Hepatocyte (in vitro differentiated cells): ENCODE measurements around the gene CEP55.

Experiments
- EZH2 ChIP-seq: fragments of 200-600 bp; sonication (generic); IDR thresholded peaks from 2 replicates; pipeline ENCODE4 v1.6.1; 2016; ENCODE audit warnings: antibody characterized with exemption, mild to moderate bottlenecking, borderline replicate concordance
- EZH2phosphoT487 ChIP-seq: fragments of 200-600 bp; sonication (generic); IDR thresholded peaks from one replicate; pipeline ENCODE4 v1.6.1; 2018; ENCODE audit warnings: antibody characterized with exemption, mild to moderate bottlenecking, low read depth, moderate library complexity; ENCODE audit not compliant: unreplicated experiment, severe bottlenecking
- TF ChIP-seq, protein P1 (sequence below): fragments of 200-600 bp; sonication (generic); IDR thresholded peaks from 2 replicates; pipeline ENCODE4 v1.5.1; 2016; ENCODE audit warnings: antibody characterized with exemption, mild to moderate bottlenecking; ENCODE audit not compliant: poor library complexity

DNA sequence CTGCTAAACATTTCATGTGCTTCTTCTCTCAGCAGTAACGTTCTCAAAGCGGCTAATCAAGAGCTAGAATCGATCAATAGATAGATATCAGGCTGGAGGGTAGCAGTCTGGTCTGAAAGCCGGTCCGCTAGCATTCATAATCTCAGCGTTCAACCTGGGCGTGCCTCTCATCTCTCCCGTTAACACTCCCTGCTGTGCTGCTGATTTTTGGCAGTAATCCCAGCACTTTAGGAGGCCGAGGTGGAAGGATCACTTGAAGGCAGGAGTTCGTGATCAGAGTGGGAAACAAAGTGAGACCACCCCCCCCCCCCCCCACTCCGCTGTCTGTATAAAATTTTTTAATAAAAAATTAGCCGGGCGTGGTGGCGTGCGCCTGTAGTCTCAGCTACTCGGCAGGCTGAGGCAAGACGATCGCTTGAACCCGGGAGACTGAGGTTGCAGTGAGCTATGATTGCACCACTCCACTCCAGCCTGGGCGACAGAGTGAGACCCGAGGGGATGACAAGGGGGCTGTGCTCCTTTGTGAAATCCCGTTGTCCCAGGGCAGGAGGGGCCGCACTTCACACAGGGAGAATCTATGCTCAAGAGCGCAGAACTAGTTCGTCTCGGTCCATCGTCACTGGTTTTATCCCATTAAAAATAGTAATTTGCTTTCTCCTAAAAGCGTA lies 624 bp upstream of the CEP55 start:
- TF ChIP-seq, protein P1, sequence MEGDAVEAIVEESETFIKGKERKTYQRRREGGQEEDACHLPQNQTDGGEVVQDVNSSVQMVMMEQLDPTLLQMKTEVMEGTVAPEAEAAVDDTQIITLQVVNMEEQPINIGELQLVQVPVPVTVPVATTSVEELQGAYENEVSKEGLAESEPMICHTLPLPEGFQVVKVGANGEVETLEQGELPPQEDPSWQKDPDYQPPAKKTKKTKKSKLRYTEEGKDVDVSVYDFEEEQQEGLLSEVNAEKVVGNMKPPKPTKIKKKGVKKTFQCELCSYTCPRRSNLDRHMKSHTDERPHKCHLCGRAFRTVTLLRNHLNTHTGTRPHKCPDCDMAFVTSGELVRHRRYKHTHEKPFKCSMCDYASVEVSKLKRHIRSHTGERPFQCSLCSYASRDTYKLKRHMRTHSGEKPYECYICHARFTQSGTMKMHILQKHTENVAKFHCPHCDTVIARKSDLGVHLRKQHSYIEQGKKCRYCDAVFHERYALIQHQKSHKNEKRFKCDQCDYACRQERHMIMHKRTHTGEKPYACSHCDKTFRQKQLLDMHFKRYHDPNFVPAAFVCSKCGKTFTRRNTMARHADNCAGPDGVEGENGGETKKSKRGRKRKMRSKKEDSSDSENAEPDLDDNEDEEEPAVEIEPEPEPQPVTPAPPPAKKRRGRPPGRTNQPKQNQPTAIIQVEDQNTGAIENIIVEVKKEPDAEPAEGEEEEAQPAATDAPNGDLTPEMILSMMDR: no peak
- TF ChIP-seq EZH2 (no peak), EZH2phosphoT487 (no peak)
